H1 (cell line): ENCODE results near the gene IL26. TPM values are rescaled to one million over a fixed set of nuclear protein-coding genes. Genes with fewer than 3 reads are reported as not detected.

ENCODE experiments used
- CTCF ChIA-PET: fragments of 300-600 bp; sonication (Branson Sonifier 250); formaldehyde crosslinking; loops from one replicate; lab custom pipeline; 2021; ENCODE audit not compliant: partially characterized antibody; lab: Charles Lee
- POLR2A ChIA-PET: fragments of 300-600 bp; sonication (Branson Sonifier 250); formaldehyde crosslinking; loops from one replicate; lab custom pipeline; 2021; ENCODE audit warnings: inconsistent platforms; ENCODE audit not compliant: partially characterized antibody; lab: Charles Lee
- DNase-seq, 2 experiments: peaks; one replicate each; pipeline versions ENCODE4 v3.0.0 to v3.0.0-alpha.2; 2010 to 2022; ENCODE audit warnings: low spot score in 2 of 2, low read depth in 1 of 2, mixed read lengths in 1 of 2
- FAIRE-seq: peaks from 2 replicates; lab custom pipeline; 2011; peaks lifted over from hg19 to GRCh38; lab: Jason Lieb, UNC
- H2AFZ ChIP-seq: 2 replicates; pipeline ENCODE4 v1.8.1; 2012; ENCODE audit warnings: low read length, inconsistent platforms
- H2AK5ac ChIP-seq: 2 replicates; pipeline ENCODE4 v1.6.1; 2013; ENCODE audit warnings: low read depth, low read length
- H2BK120ac ChIP-seq: replicated peaks from 2 replicates; pipeline ENCODE3; 2013; ENCODE audit warnings: low read depth, low read length, inconsistent platforms
- H2BK12ac ChIP-seq: 2 replicates; pipeline ENCODE4 v1.6.1; 2013; ENCODE audit warnings: low read depth, low read length
- H2BK15ac ChIP-seq: 2 replicates; pipeline ENCODE4 v1.6.1; 2013; ENCODE audit warnings: low read length
- H2BK20ac ChIP-seq: 2 replicates; pipeline ENCODE4 v1.6.1; 2013; ENCODE audit warnings: low read length
- H2BK5ac ChIP-seq: 2 replicates; pipeline ENCODE4 v1.6.1; 2013; ENCODE audit warnings: low read depth, low read length
- H3K14ac ChIP-seq: 2 replicates; pipeline ENCODE4 v1.6.1; 2013; ENCODE audit warnings: inconsistent platforms; ENCODE audit not compliant: insufficient read length
- H3K18ac ChIP-seq: 2 replicates; pipeline ENCODE4 v1.6.1; 2013; ENCODE audit warnings: low read length; ENCODE audit errors: extremely low read depth
- H3K23ac ChIP-seq: 2 replicates; pipeline ENCODE4 v1.6.1; 2013; ENCODE audit warnings: inconsistent platforms; ENCODE audit not compliant: insufficient read length
- H3K23me2 ChIP-seq: 2 replicates; pipeline ENCODE4 v1.6.1; 2013; ENCODE audit warnings: low read depth, low read length
- H3K27ac ChIP-seq: 2 replicates; pipeline ENCODE4 v1.6.1; 2011; ENCODE audit warnings: low read depth, low read length, inconsistent platforms
- H3K27me3 ChIP-seq, 4 experiments: replicated peaks in 1 of 4; 1 replicate in 1 of 4; 2 replicates in 3 of 4; pipeline versions ENCODE4 v1.6.1 to v1.8.1; 2011 to 2013; ENCODE audit warnings: low read length in 3 of 4, mild to moderate bottlenecking in 3 of 4, inconsistent platforms in 2 of 4, mixed read lengths in 2 of 4, moderate library complexity in 1 of 4; ENCODE audit not compliant: control insufficient read depth in 3 of 4, insufficient read depth in 3 of 4; ENCODE audit errors: extremely low read depth in 1 of 4
- H3K36me3 ChIP-seq, 4 experiments: 2 replicates each; pipeline versions ENCODE4 v1.6.1 to v1.8.1; 2011 to 2013; ENCODE audit warnings: mild to moderate bottlenecking in 4 of 4, low read length in 3 of 4, moderate library complexity in 2 of 4, control low read depth in 1 of 4, inconsistent platforms in 1 of 4; ENCODE audit not compliant: insufficient read depth in 4 of 4, control insufficient read depth in 2 of 4
- H3K4ac ChIP-seq: replicated peaks from 2 replicates; pipeline ENCODE3; 2013; ENCODE audit warnings: low read length, low read depth, mixed read lengths, inconsistent platforms; ENCODE audit not compliant: insufficient read length
- H3K4me1 ChIP-seq, 4 experiments: replicated peaks in 1 of 4; 1 replicate in 1 of 4; 2 replicates in 3 of 4; pipeline versions ENCODE4 v1.6.1 to v1.8.1; 2011 to 2013; ENCODE audit warnings: low read length in 3 of 4, inconsistent platforms in 2 of 4, mixed read lengths in 1 of 4; ENCODE audit not compliant: insufficient read depth in 4 of 4, control insufficient read depth in 3 of 4
- H3K4me2 ChIP-seq, 2 experiments: 2 replicates each; pipeline versions ENCODE4 v1.6.1 to v1.8.1; 2011 to 2013; ENCODE audit warnings: low read depth in 2 of 2, low read length in 2 of 2, control low read depth in 1 of 2, inconsistent platforms in 1 of 2, mild to moderate bottlenecking in 1 of 2; ENCODE audit not compliant: insufficient read depth in 1 of 2
- H3K4me3 ChIP-seq, 4 experiments: fragments of 200-600, 300-600 bp in 1 of 4; sonication (generic), shearing (Covaris generic), sonication (Bioruptor Twin) in 1 of 4; 2 replicates each; pipeline versions ENCODE4 v1.5.1 to v1.8.1; 2011 to 2016; ENCODE audit warnings: low read length in 4 of 4, low read depth in 3 of 4, control low read depth in 2 of 4, inconsistent platforms in 2 of 4, mild to moderate bottlenecking in 2 of 4, mixed read lengths in 1 of 4, moderate library complexity in 1 of 4; ENCODE audit not compliant: insufficient read depth in 2 of 4; ENCODE audit errors: extremely low read depth in 1 of 4
- H3K56ac ChIP-seq: replicated peaks from 2 replicates; pipeline ENCODE3; 2013; ENCODE audit warnings: low read depth, mild to moderate bottlenecking, mixed read lengths, low read length, inconsistent platforms; ENCODE audit not compliant: insufficient read length
- H3K79me1 ChIP-seq: 2 replicates; pipeline ENCODE4 v1.6.1; 2013; ENCODE audit warnings: low read depth, low read length, control low read depth
- H3K79me2 ChIP-seq, 2 experiments: 2 replicates each; pipeline versions ENCODE4 v1.6.1 to v1.8.1; 2012 to 2013; ENCODE audit warnings: low read length in 2 of 2, mild to moderate bottlenecking in 2 of 2, inconsistent platforms in 1 of 2; ENCODE audit not compliant: insufficient read depth in 2 of 2, control insufficient read depth in 1 of 2
- H3K9ac ChIP-seq, 4 experiments: replicated peaks in 1 of 4; 1 replicate in 1 of 4; 2 replicates in 3 of 4; pipeline versions ENCODE4 v1.6.1 to v1.8.1; 2011 to 2013; ENCODE audit warnings: low read depth in 3 of 4, low read length in 3 of 4, control low read depth in 2 of 4, mild to moderate bottlenecking in 2 of 4, moderate library complexity in 2 of 4, inconsistent platforms in 1 of 4; ENCODE audit errors: extremely low read depth in 1 of 4
- H3K9me3 ChIP-seq, 2 experiments: 2 replicates each; pipeline versions ENCODE4 v1.6.1 to v1.8.1; 2012 to 2013; ENCODE audit warnings: mild to moderate bottlenecking in 2 of 2, moderate library complexity in 2 of 2, control low read depth in 1 of 2, inconsistent platforms in 1 of 2, low read depth in 1 of 2, low read length in 1 of 2, mixed read lengths in 1 of 2; ENCODE audit not compliant: insufficient read depth in 2 of 2
- H4K20me1 ChIP-seq, 2 experiments: replicated peaks in 1 of 2; 2 replicates each; pipeline versions ENCODE3 to v1.8.1; 2011 to 2013; ENCODE audit warnings: inconsistent platforms in 2 of 2, low read length in 2 of 2, mild to moderate bottlenecking in 1 of 2; ENCODE audit not compliant: insufficient read depth in 2 of 2, control insufficient read depth in 1 of 2
- H4K5ac ChIP-seq: 2 replicates; pipeline ENCODE4 v1.6.1; 2013; ENCODE audit warnings: low read length, low read depth, mixed read lengths, inconsistent platforms; ENCODE audit not compliant: insufficient read length
- H4K8ac ChIP-seq: 2 replicates; pipeline ENCODE4 v1.8.0; 2013; ENCODE audit warnings: mild to moderate bottlenecking, moderate library complexity, low read length, inconsistent platforms; ENCODE audit not compliant: insufficient read depth; ENCODE audit errors: extremely low read depth
- H4K91ac ChIP-seq: replicated peaks from 2 replicates; pipeline ENCODE3; 2013; ENCODE audit warnings: low read length, mixed read lengths, inconsistent platforms; ENCODE audit not compliant: insufficient read length
- RAD21 ChIP-seq, 2 experiments: IDR thresholded peaks in 1 of 2; conservative IDR thresholded peaks in 1 of 2; 2 replicates each; pipeline ENCODE4 v1.6.1; 2011; ENCODE audit warnings: low read depth in 2 of 2, low read length in 2 of 2, improper control_type of control experiment in 1 of 2, inconsistent platforms in 1 of 2, mild to moderate bottlenecking in 1 of 2, moderate library complexity in 1 of 2
- WGBS, 2 experiments: shearing (Covaris generic) in 1 of 2; methylation state at CpG; one replicate each; pipeline versions ENCODE4 v1.1.6 to v1.1.7; 2013 to 2015; ENCODE audit warnings: low lambda C conversion rate in 2 of 2, mixed read lengths in 2 of 2, inconsistent platforms in 1 of 2, low coverage in 1 of 2, missing lambda C conversion rate in 1 of 2; ENCODE audit not compliant: insufficient replicate concordance in 2 of 2, insufficient coverage in 1 of 2, insufficient read length in 1 of 2; ENCODE audit errors: extremely low coverage in 1 of 2, missing lambda C conversion rate in 1 of 2; 5-methylcytosine and 5-hydroxymethylcytosine counted together
- polyA plus RNA-seq, 7 experiments: library from polyadenylated mRNA; depleted of rRNA in 3 of 7; stranded (reverse) in 5 of 7; unstranded in 2 of 7; fragments of >200 nt in 5 of 7; fragments of 200-250 nt in 2 of 7; gene quantifications; 1 replicate in 5 of 7; 2 replicates in 1 of 7; 4 replicates in 1 of 7; pipeline versions ENCODE4 v1.2.1 to v1.2.3, GENCODE V29; 2011 to 2013; ENCODE audit warnings: missing spikeins in 2 of 7, mixed read lengths in 2 of 7
- total RNA-seq: library from RNA; stranded (reverse); fragmentation: NEBNext Ultra II Directional; extraction: Animal tissue kit (Norgen Biotek cat#: 25700); gene quantifications from 2 replicates; pipeline ENCODE4 v1.2.1, GENCODE V29; 2021

IL26 gene
- total and polyA plus RNA-seq, 2 of the 8 experiments (the other 6 are each of a cell fraction or from before 2014, with no cell fraction given) = not detected

DNA sequence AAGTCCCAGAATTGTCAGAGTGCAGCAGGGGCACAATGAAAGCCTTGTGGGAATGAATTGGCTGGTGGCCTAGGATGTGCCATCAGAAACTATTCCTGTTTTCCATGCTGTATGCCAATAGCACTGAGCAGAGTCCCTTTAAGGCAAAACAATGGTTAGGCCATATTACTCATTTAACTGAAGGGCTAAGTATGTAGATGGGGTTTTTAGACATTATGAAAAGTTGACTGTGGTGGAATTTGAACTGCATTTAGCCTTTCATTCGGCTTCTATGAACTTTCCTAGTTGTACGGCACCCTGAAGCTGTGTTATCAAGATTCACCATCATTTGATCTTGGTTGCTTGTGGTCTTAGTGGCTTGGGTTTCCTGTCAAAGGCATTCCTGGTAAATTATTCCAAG, 24.8 kb downstream of the IL26 start:
- no peak overlapping the region for H2BK12ac ChIP-seq
- H3K4me3 ChIP-seq = no peak overlapping the region
- no peak for DNase-seq
- no peak overlapping the region for H3K4ac ChIP-seq
- TF ChIP-seq RAD21 (IDR thresholded peaks at IDR 0.05 in 1 of 2, conservative IDR thresholded peaks at IDR 0.05 in 1 of 2; ENCODE audit: low read depth in 2 of 2, low read length in 2 of 2) = no peak
- H4K91ac ChIP-seq = no peak overlapping the region
- H2AFZ ChIP-seq = no peak overlapping the region
- no peak overlapping the region for H4K8ac ChIP-seq
- peaks cover 0 to 6% (median 3%) of the 10 kb centered on the region in 4 experiments; a peak in 4 of 7 replicates for H3K4me1 ChIP-seq
- H4K20me1 ChIP-seq = no peaks in the 10 kb centered on the region
- H3K18ac ChIP-seq = no peak overlapping the region
- H3K4me2 ChIP-seq = no peak overlapping the region
- H2BK20ac ChIP-seq = no peak overlapping the region
- no peaks in the 10 kb centered on the region for H3K79me1 ChIP-seq
- no peak overlapping the region for H3K23ac ChIP-seq
- H3K56ac ChIP-seq = no peak overlapping the region
- POLR2A ChIA-PET = no interaction called here
- no peak overlapping the region for H4K5ac ChIP-seq
- CTCF ChIA-PET = no interaction called here
- no peaks in the 10 kb centered on the region for H3K79me2 ChIP-seq
- H3K23me2 ChIP-seq = no peaks in the 10 kb centered on the region
- H2AK5ac ChIP-seq = no peak overlapping the region
- H3K27ac ChIP-seq = no peak overlapping the region
- H3K27me3 ChIP-seq = no peaks in the 10 kb centered on the region
- no peaks in the 10 kb centered on the region for H3K36me3 ChIP-seq
- H2BK15ac ChIP-seq = no peak overlapping the region
- FAIRE-seq = no peak
- H2BK120ac ChIP-seq = no peak overlapping the region
- H3K14ac ChIP-seq = no peak overlapping the region
- no peak overlapping the region for H3K9ac ChIP-seq
- H2BK5ac ChIP-seq = no peak overlapping the region
- no peaks in the 10 kb centered on the region for H3K9me3 ChIP-seq
- WGBS, 2 experiments = 95% methylated on average over 2 of the region's 2 CpGs; no CpG with 5 or more reads in 1 of the 2 experiments
